Spinal cord (tissue), 10 donors: ENCODE data around the gene PTPRN. TPM values are rescaled to one million over a fixed set of nuclear protein-coding genes. Genes with fewer than 3 reads are reported as not detected.

ENCODE experiments used
- DNase-seq, 6 donors: peaks; one replicate each; pipeline versions ENCODE4 v3.0.0 to v3.0.0-alpha.2; 2013 to 2015; ENCODE audit warnings: low spot score in 6 of 6, low read depth in 4 of 6
- H3K27ac ChIP-seq: one replicate; pipeline ENCODE4 v1.5.1; 2013; ENCODE audit warnings: low read depth, low read length, control low read depth
- H3K27me3 ChIP-seq: one replicate; pipeline ENCODE4 v1.6.1; 2013; ENCODE audit warnings: low read length; ENCODE audit not compliant: control insufficient read depth, insufficient read depth
- H3K36me3 ChIP-seq: one replicate; pipeline ENCODE4 v1.6.1; 2013; ENCODE audit warnings: low read length; ENCODE audit not compliant: control insufficient read depth, insufficient read depth
- H3K4me1 ChIP-seq: one replicate; pipeline ENCODE4 v1.6.1; 2013; ENCODE audit warnings: low read length; ENCODE audit not compliant: control insufficient read depth, insufficient read depth
- H3K4me3 ChIP-seq: one replicate; pipeline ENCODE4 v1.5.1; 2013; ENCODE audit warnings: low read depth, low read length, control low read depth
- H3K9me3 ChIP-seq: one replicate; pipeline ENCODE4 v1.6.1; 2013; ENCODE audit warnings: low read length; ENCODE audit not compliant: control insufficient read depth, insufficient read depth
- WGBS: methylation state at CpG from one replicate; pipeline ENCODE4 v1.1.5; 2013; ENCODE audit warnings: missing lambda C conversion rate; ENCODE audit not compliant: insufficient coverage; 5-methylcytosine and 5-hydroxymethylcytosine counted together
- polyA plus RNA-seq, 2 donors: library from polyadenylated mRNA; unstranded; fragments of 120-200 nt; gene quantifications; one replicate each; pipeline ENCODE4 v1.2.1, GENCODE V29; 2013; ENCODE audit not compliant: insufficient read length in 2 of 2
- small RNA-seq: library from RNA; depleted of rRNA; stranded (forward); fragments of <200 nt; gene quantifications from one replicate; pipeline ENCODE3, GENCODE V24; 2014; ENCODE audit warnings: low replicate concordance
- total RNA-seq, 2 donors: library from RNA; depleted of rRNA in 1 of 2; stranded (reverse); fragments of 120-200 nt in 1 of 2; fragments of >200 nt in 1 of 2; gene quantifications; one replicate each; pipeline versions ENCODE4 v1.2.3 to v1.2.4, GENCODE V29; 2013 to 2014
- donor health status: healthy.

PTPRN gene
- total and polyA plus RNA-seq, 4 donors: 12.6 to 88.1 (median 69.7) TPM

- Histone ChIP-seq H3K27ac (no peak overlapping the region), H3K9me3 (no peaks in the 10 kb centered on the region)
- WGBS: 36% methylated on average over 28 of the region's 28 CpGs
These were observed 65.9 kb downstream of the PTPRN start for GRCh38 chr2:219243291-219243761.

More at GRCh38 chr2:219243291-219243761, 65.9 kb downstream of the PTPRN start:
- no peak for DNase-seq
- Histone ChIP-seq H3K4me1 (peaks cover 15% of the 10 kb centered on the region), H3K4me3 (peak overlapping the region; percentile 7), H3K36me3 (peaks cover 30% of the 10 kb centered on the region), H3K27me3 (no peaks in the 10 kb centered on the region)

Small RNA genes within 50 kb of the gene (small RNA-seq; reads per million reads assigned to genes)
- not detected for gene AC053503.3
- 0.81 reads per million, percentile 74 among the genes with 10 or more reads in this experiment for gene MIR153-1

Other genes starting within 250 kb of the PTPRN start
- gene IHH, start 248.5 kb downstream of the PTPRN start, total RNA-seq: under 1 TPM; 0.28 to 0.30 TPM
- under 1 TPM; 0.39 to 0.59 TPM for gene IHH, start 248.5 kb downstream of the PTPRN start, polyA plus RNA-seq
- 10 to 100 TPM; 11.4 to 12.7 TPM for gene NHEJ1, start 148.6 kb downstream of the PTPRN start, total RNA-seq
- gene NHEJ1, start 148.6 kb downstream of the PTPRN start, polyA plus RNA-seq: 10 to 100 TPM in 1 of 2 donors, 1 to 10 TPM in 1; 9.8 to 10.9 TPM
- 1 to 10 TPM in 1 of 2 donors, under 1 TPM in 1; 0.69 to 1.7 TPM for gene SLC23A3, start 139.4 kb downstream of the PTPRN start, total RNA-seq
- gene SLC23A3, start 139.4 kb downstream of the PTPRN start, polyA plus RNA-seq: 1 to 10 TPM in 1 of 2 donors, under 1 TPM in 1; 0.17 to 2.4 TPM
- 10 to 100 TPM; 27.5 to 37.8 TPM for gene CNPPD1, start 132.5 kb downstream of the PTPRN start, total RNA-seq
- 10 to 100 TPM; 53.7 to 57.5 TPM for gene CNPPD1, start 132.5 kb downstream of the PTPRN start, polyA plus RNA-seq
- gene RETREG2, start 131.1 kb downstream of the PTPRN start, total RNA-seq: 10 to 100 TPM; 64.6 to 78.6 TPM
- 100 to 1,000 TPM; 170 to 188 TPM for gene RETREG2, start 131.1 kb downstream of the PTPRN start, polyA plus RNA-seq
- gene ZFAND2B, start 102.6 kb downstream of the PTPRN start, total RNA-seq: 10 to 100 TPM; 14.5 to 40.5 TPM
- gene ZFAND2B, start 102.6 kb downstream of the PTPRN start, polyA plus RNA-seq: 10 to 100 TPM; 37.2 to 46.4 TPM
- gene ABCB6, start 90.4 kb downstream of the PTPRN start, total RNA-seq: 10 to 100 TPM; 39.7 to 47.2 TPM
- gene ABCB6, start 90.4 kb downstream of the PTPRN start, polyA plus RNA-seq: 10 to 100 TPM; 60.6 to 78.8 TPM
- gene ATG9A, start 79.8 kb downstream of the PTPRN start, total RNA-seq: 10 to 100 TPM; 26.2 to 45.9 TPM
- 10 to 100 TPM; 56.0 to 59.8 TPM for gene ATG9A, start 79.8 kb downstream of the PTPRN start, polyA plus RNA-seq
- gene ANKZF1, start 79.6 kb downstream of the PTPRN start, total RNA-seq: 10 to 100 TPM; 29.2 to 53.6 TPM
- 10 to 100 TPM; 44.0 to 74.2 TPM for gene ANKZF1, start 79.6 kb downstream of the PTPRN start, polyA plus RNA-seq
- gene GLB1L, start 64.0 kb downstream of the PTPRN start, total RNA-seq: 10 to 100 TPM in 1 of 2 donors, 1 to 10 TPM in 1; 9.4 to 22.1 TPM
- 10 to 100 TPM; 11.4 to 12.0 TPM for gene GLB1L, start 64.0 kb downstream of the PTPRN start, polyA plus RNA-seq
- gene STK16, start 63.9 kb downstream of the PTPRN start, total RNA-seq: 10 to 100 TPM; 16.4 to 25.0 TPM
- gene STK16, start 63.9 kb downstream of the PTPRN start, polyA plus RNA-seq: 10 to 100 TPM; 36.3 to 38.7 TPM
- 1 to 10 TPM in 1 of 2 donors, not detected in 1; 1.5 TPM for gene TUBA4B, start 56.2 kb downstream of the PTPRN start, total RNA-seq
- under 1 TPM; 0.38 to 0.39 TPM for gene TUBA4B, start 56.2 kb downstream of the PTPRN start, polyA plus RNA-seq
- 10 to 100 TPM; 14.3 to 43.9 TPM for gene TUBA4A, start 55.5 kb downstream of the PTPRN start, total RNA-seq
- 10 to 100 TPM; 73.6 to 84.9 TPM for gene TUBA4A, start 55.5 kb downstream of the PTPRN start, polyA plus RNA-seq
- gene DNAJB2, start 30.0 kb downstream of the PTPRN start, total RNA-seq: 100 to 1,000 TPM in 1 of 2 donors, 10 to 100 TPM in 1; 81.5 to 101 TPM
- gene DNAJB2, start 30.0 kb downstream of the PTPRN start, polyA plus RNA-seq: 100 to 1,000 TPM; 163 to 186 TPM
- 1 to 10 TPM; 1.1 to 2.8 TPM for gene RESP18, start 23.3 kb upstream of the PTPRN start, total RNA-seq
- 1 to 10 TPM; 6.6 to 7.0 TPM for gene RESP18, start 23.3 kb upstream of the PTPRN start, polyA plus RNA-seq
- gene DNPEP, start 78.5 kb upstream of the PTPRN start, total RNA-seq: 10 to 100 TPM; 25.6 to 40.8 TPM
- gene DNPEP, start 78.5 kb upstream of the PTPRN start, polyA plus RNA-seq: 10 to 100 TPM; 40.2 to 57.2 TPM
- 1 to 10 TPM; 4.8 to 5.5 TPM for gene DES, start 109.0 kb upstream of the PTPRN start, total RNA-seq
- 1 to 10 TPM; 3.5 to 8.8 TPM for gene DES, start 109.0 kb upstream of the PTPRN start, polyA plus RNA-seq
- gene SPEG, start 125.4 kb upstream of the PTPRN start, total RNA-seq: 10 to 100 TPM; 12.2 to 20.8 TPM
- gene SPEG, start 125.4 kb upstream of the PTPRN start, polyA plus RNA-seq: 10 to 100 TPM; 71.1 to 84.2 TPM
- gene GMPPA, start 189.5 kb upstream of the PTPRN start, total RNA-seq: 10 to 100 TPM; 19.0 to 29.8 TPM
- 10 to 100 TPM; 19.2 to 23.6 TPM for gene GMPPA, start 189.5 kb upstream of the PTPRN start, polyA plus RNA-seq
- 10 to 100 TPM in 1 of 2 donors, 1 to 10 TPM in 1; 8.2 to 18.8 TPM for gene ASIC4, start 205.1 kb upstream of the PTPRN start, total RNA-seq
- 10 to 100 TPM; 36.4 to 47.2 TPM for gene ASIC4, start 205.1 kb upstream of the PTPRN start, polyA plus RNA-seq
- 10 to 100 TPM; 61.2 to 84.5 TPM for gene CHPF, start 234.4 kb upstream of the PTPRN start, total RNA-seq
- gene CHPF, start 234.4 kb upstream of the PTPRN start, polyA plus RNA-seq: 10 to 100 TPM; 68.8 to 86.6 TPM
- 1 to 10 TPM; 4.7 to 5.3 TPM for gene TMEM198, start 234.6 kb upstream of the PTPRN start, total RNA-seq
- gene TMEM198, start 234.6 kb upstream of the PTPRN start, polyA plus RNA-seq: 10 to 100 TPM; 18.7 to 19.0 TPM